SJCRH30 (cell line): Measurements from ENCODE around the gene TMEM128. TPM values are rescaled to one million over a fixed set of nuclear protein-coding genes. Genes with fewer than 3 reads are reported as not detected.

Experiments
- total RNA-seq: library from RNA; depleted of rRNA; stranded (reverse); fragments of >200 nt; shearing (Covaris generic); gene quantifications from 2 replicates; pipeline ENCODE4 v1.2.3, GENCODE V29; 2014; rRNA removed

TMEM128 gene
- total RNA-seq, 1 experiment from 2014 or later: 25.0 TPM

Other genes with a start within 250 kb of the TMEM128 start
- gene OTOP1, start 21.3 kb downstream of the TMEM128 start, total RNA-seq: not detected in 2 replicates
- gene LYAR, start 41.9 kb upstream of the TMEM128 start, total RNA-seq: 58.7 and 60.2 TPM in 2 replicates
- 5.8 and 5.9 TPM in 2 replicates for gene ZBTB49, start 42.0 kb upstream of the TMEM128 start, total RNA-seq
- not detected in 2 replicates for gene NSG1, start 138.9 kb upstream of the TMEM128 start, total RNA-seq